K562 (cell line): Measurements from ENCODE around the gene DOCK3. TPM values are rescaled to one million over a fixed set of nuclear protein-coding genes. Genes with fewer than 3 reads are reported as not detected.

ENCODE experiments used
- ATAC-seq: fragments of 200-7000 bp; cut with Tn5 transposase; 3 replicates; pipeline ENCODE4 v1.9.1; 2020; ENCODE audit warnings: moderate library complexity
- BruUV-seq: library from RNA; stranded (reverse); fragments of 400-500 nt; replicated peaks from 2 replicates; lab custom pipeline; 2021; lab: Mats Ljungman, UMichigan
- CTCF ChIA-PET: fragments of 300-600 bp; formaldehyde crosslinking; extraction: SDS; loops from one replicate; lab custom pipeline; 2021; ENCODE audit warnings: low intra/inter-chr PET ratio; lab: Yijun Ruan, JAX
- POLR2A ChIA-PET: fragments of 300-600, 350-650 bp; sonication (Branson Sonifier 250); formaldehyde crosslinking; extraction: SDS; loops from one replicate; lab custom pipeline; 2021; ENCODE audit warnings: antibody characterized with exemption, inconsistent platforms; lab: Yijun Ruan, JAX
- DNase-seq, 4 experiments: peaks; one replicate each; pipeline versions ENCODE4 v3.0.0 to v3.0.0-alpha.2; 2011 to 2018; ENCODE audit warnings: low spot score in 3 of 4, mixed read lengths in 3 of 4; ENCODE audit errors: extremely low read depth in 1 of 4
- FAIRE-seq: peaks from 2 replicates; lab custom pipeline; 2011; peaks lifted over from hg19 to GRCh38; lab: Jason Lieb, UNC
- H2AFZ ChIP-seq: 2 replicates; pipeline ENCODE4 v1.6.0; 2011; ENCODE audit warnings: low read depth, low read length, control low read depth, inconsistent platforms
- H3K27ac ChIP-seq: fragments of 200-600 bp; 3 replicates; pipeline ENCODE4 v1.8.0; 2011; ENCODE audit warnings: low read depth, mild to moderate bottlenecking, control low read depth, inconsistent platforms, low read length, moderate library complexity, mixed read lengths; ENCODE audit errors: extremely low read depth
- H3K27me3 ChIP-seq, 2 experiments: fragments of 300-600 bp in 1 of 2; 2 replicates in 1 of 2; 3 replicates in 1 of 2; pipeline versions ENCODE4 v1.6.0 to v1.8.0; 2011; ENCODE audit warnings: inconsistent platforms in 2 of 2, low read length in 2 of 2, mild to moderate bottlenecking in 1 of 2, mixed read lengths in 1 of 2, moderate library complexity in 1 of 2; ENCODE audit not compliant: control insufficient read depth in 2 of 2, insufficient read depth in 2 of 2
- H3K36me3 ChIP-seq: fragments of 300-600 bp; 3 replicates; pipeline ENCODE4 v1.8.0; 2011; ENCODE audit warnings: mild to moderate bottlenecking, low read length, inconsistent platforms; ENCODE audit not compliant: control insufficient read depth, insufficient read depth
- H3K4me1 ChIP-seq, 2 experiments: fragments of 200-600 bp in 1 of 2; replicated peaks in 1 of 2; 2 replicates in 1 of 2; 3 replicates in 1 of 2; pipeline versions ENCODE4 v1.5.1 to v1.8.0; 2011; ENCODE audit warnings: inconsistent platforms in 2 of 2, low read length in 2 of 2, mild to moderate bottlenecking in 1 of 2, mixed read lengths in 1 of 2, moderate library complexity in 1 of 2; ENCODE audit not compliant: control insufficient read depth in 2 of 2, insufficient read depth in 2 of 2
- H3K4me2 ChIP-seq: 2 replicates; pipeline ENCODE4 v1.6.1; 2011; ENCODE audit warnings: low read length, control low read depth, inconsistent platforms, mixed read lengths; ENCODE audit not compliant: insufficient read depth
- H3K4me3 ChIP-seq: fragments of 200-600 bp; sonication (generic), shearing (Covaris generic); 2 replicates; pipeline ENCODE4 v1.5.1; 2016; ENCODE audit warnings: control low read depth, inconsistent platforms
- H3K79me2 ChIP-seq: fragments of 200-600 bp; 3 replicates; pipeline ENCODE4 v1.8.0; 2011; ENCODE audit warnings: low read length, inconsistent platforms; ENCODE audit not compliant: control insufficient read depth, insufficient read depth
- H3K9ac ChIP-seq, 2 experiments: 2 replicates each; pipeline versions ENCODE4 v1.6.0 to v1.6.1; 2011; ENCODE audit warnings: low read depth in 2 of 2, low read length in 2 of 2, control low read depth in 1 of 2, inconsistent platforms in 1 of 2, mild to moderate bottlenecking in 1 of 2, mixed read lengths in 1 of 2; ENCODE audit not compliant: insufficient read depth in 1 of 2
- H3K9me1 ChIP-seq: one replicate; pipeline ENCODE4 v1.6.0; 2011; ENCODE audit warnings: inconsistent platforms, mild to moderate bottlenecking, low read length, moderate library complexity; ENCODE audit not compliant: control insufficient read depth, insufficient read depth
- H3K9me3 ChIP-seq: replicated peaks from 2 replicates; pipeline ENCODE4 v1.5.1; 2011; ENCODE audit warnings: low read depth, low read length, inconsistent platforms; ENCODE audit not compliant: control insufficient read depth, insufficient read depth
- H4K20me1 ChIP-seq: replicated peaks from 2 replicates; pipeline ENCODE4 v1.6.1; 2011; ENCODE audit warnings: low read length, inconsistent platforms, mixed read lengths; ENCODE audit not compliant: control insufficient read depth, insufficient read depth
- ARID4B ChIP-seq: sonication (generic); formaldehyde crosslinking; IDR thresholded peaks from 2 replicates; pipeline ENCODE4 v1.8.0; 2022; ENCODE audit warnings: mild to moderate bottlenecking, missing genetic modification reagents
- EP300 ChIP-seq: IDR thresholded peaks from 2 replicates; pipeline ENCODE4 v1.6.1; 2012; ENCODE audit warnings: low read length, improper control_type of control experiment
- FOXA3 ChIP-seq, 2 experiments: fragments of 450-650 bp in 1 of 2; sonication (generic) in 1 of 2; formaldehyde crosslinking; IDR thresholded peaks in 1 of 2; conservative IDR thresholded peaks in 1 of 2; 2 replicates each; pipeline versions ENCODE4 v1.4.0 to v1.8.0; 2020 to 2022; ENCODE audit warnings: mild to moderate bottlenecking in 2 of 2, missing genetic modification reagents in 1 of 2
- FOXK1 ChIP-seq: sonication (generic); formaldehyde crosslinking; IDR thresholded peaks from 2 replicates; pipeline ENCODE4 v1.8.0; 2022; ENCODE audit warnings: missing genetic modification reagents, mild to moderate bottlenecking, borderline replicate concordance
- GATA2 ChIP-seq: sonication (generic); formaldehyde crosslinking; IDR thresholded peaks from 2 replicates; pipeline ENCODE4 v1.4.0; 2020; ENCODE audit warnings: mild to moderate bottlenecking, missing genetic modification reagents
- MNT ChIP-seq, 2 experiments: fragments of 450-650 bp; conservative IDR thresholded peaks; 2 replicates each; pipeline ENCODE4 v1.6.1; 2017; ENCODE audit warnings: mild to moderate bottlenecking in 2 of 2, moderate library complexity in 2 of 2
- PHF20 ChIP-seq: fragments of 450-650 bp; IDR thresholded peaks from 2 replicates; pipeline ENCODE4 v1.6.1; 2018; ENCODE audit not compliant: partially characterized antibody
- ZNF609 ChIP-seq: sonication (generic); formaldehyde crosslinking; IDR thresholded peaks from 2 replicates; pipeline ENCODE4 v1.8.1; 2023; ENCODE audit warnings: missing genetic modification reagents, mild to moderate bottlenecking, borderline replicate concordance
- ZNF668 ChIP-seq: fragments of 250-450 bp; sonication (Bioruptor Pico); IDR thresholded peaks from 2 replicates; pipeline ENCODE4 v1.8.0; 2022; ENCODE audit warnings: mild to moderate bottlenecking, inconsistent platforms
- WGBS: fragments of 100-300 bp; shearing (Covaris generic); methylation state at CpG from one replicate; pipeline ENCODE4 v1.1.6; 2016; ENCODE audit warnings: low coverage, mixed read lengths; ENCODE audit not compliant: insufficient coverage; ENCODE audit errors: missing lambda C conversion rate; 5-methylcytosine and 5-hydroxymethylcytosine counted together
- in situ Hi-C: fragments of 300-500 bp; cut with MboI; formaldehyde crosslinking; loops from 4 replicates; pipeline ENCODE4 v1.15.0; 2018; ENCODE audit warnings: inconsistent platforms, mixed read lengths
- intact Hi-C: fragments of 100-400 bp; cut with micrococcal nuclease; formaldehyde crosslinking; loops from 2 replicates; pipeline ENCODE4 v1.14.2; 2022
- polyA plus RNA-seq, 8 experiments: library from polyadenylated mRNA; depleted of rRNA in 4 of 8; stranded (reverse) in 5 of 8; unstranded in 3 of 8; fragments of >200 nt; fragmentation: Nextera tagmentation in 2 of 8; fragmentation: Illumina TruSeq in 1 of 8; extraction: Ambion mirVana in 2 of 8; extraction: Trizol in 1 of 8; gene quantifications; 2 replicates each; pipeline versions ENCODE4 v1.2.1 to v1.2.3, GENCODE V29; 2011 to 2014; ENCODE audit warnings: inconsistent platforms in 1 of 8, missing spikeins in 1 of 8
- total RNA-seq, 7 experiments: library from RNA; depleted of rRNA in 6 of 7; stranded (reverse); fragments of >200 nt in 6 of 7; fragmentation: Illumina TruSeq in 2 of 7; extraction: Trizol in 2 of 7; gene quantifications; 2 replicates each; pipeline versions ENCODE4 v1.2.1 to v1.2.3, GENCODE V29; 2011 to 2021; ENCODE audit warnings: low replicate concordance in 1 of 7

DOCK3 gene
- total and polyA plus RNA-seq, 9 of the 15 experiments (the other 6 are each of a cell fraction or from before 2014, with no cell fraction given) = under 0.01 to 0.03 (median 0.01) TPM; not detected in 4

- Histone ChIP-seq H3K79me2 (peaks cover 37% of the 10 kb centered on the region), H3K36me3 (peaks cover 28% of the 10 kb centered on the region), H3K4me2 (peak overlapping the region; percentile 83), H3K4me1 (peaks cover 8 to 18% of the 10 kb centered on the region in 2 experiments), H4K20me1 (peaks cover 14% of the 10 kb centered on the region; the same call in 1 of the 2 replicates), H3K9ac (peak overlapping the region; percentile 92 to 99), H2AFZ (peak overlapping the region; percentile 85), H3K9me1 (peaks cover 12% of the 10 kb centered on the region), H3K4me3 (peak overlapping the region; percentile 82), H3K9me3 (no peaks in the 10 kb centered on the region), H3K27me3 (0 out of 5 replicates have a peak, but pooled peaks cover 0 to 2% of the 10 kb centered on the region in 2 experiments), H3K27ac (peak overlapping the region; percentile 94)
- WGBS = 0% methylated on average over 18 of the region's 29 CpGs
- CTCF ChIA-PET = no interaction called here
- in situ Hi-C loops = no loop called here
- no peak for TF ChIP-seq EP300
- TF ChIP-seq ZNF609 (CRISPR knock-in tag) = no peak
- 0 out of 4 replicates have a peak, but pooled peaks of 1 of the 2 experiments have one; percentile 55 for TF ChIP-seq FOXA3 (CRISPR knock-in tag; conservative IDR thresholded peaks at IDR 0.05 in 1 of 2, IDR thresholded peaks at IDR 0.05 in 1 of 2)
- TF ChIP-seq ZNF668 (CRISPR knock-in tag) = no peak
- TF ChIP-seq ARID4B = peak; percentile 58
- no peak for TF ChIP-seq FOXK1 (CRISPR knock-in tag)
- TF ChIP-seq GATA2 (CRISPR knock-in tag) = no peak
- TF ChIP-seq MNT (conservative IDR thresholded peaks at IDR 0.05) = no peak
- no peak for TF ChIP-seq PHF20
- peak; percentile 49 for ATAC-seq
- POLR2A ChIA-PET = interaction anchor here (0.5 to 1.1 kb wide), 3 partner anchors 12 to 521 kb away, joined by 3 to 4 read pairs (median 3); no protein-coding TSS in a partner anchor
- intact Hi-C loops = loop anchor here (10.0 kb wide), 1 partner anchor 769 kb away; the partner anchor contains the start of genes CISH and MAPKAPK3
- DNase-seq = peak in 1 of 4 experiments; percentile 30
- FAIRE-seq = peak; percentile 55
- BruUV-seq = TSS peak; percentile 85
These were observed 709.5 kb downstream of the DOCK3 start for GRCh38 chr3:51384055-51384725.
